ENCODE data around the gene ALOXE3. TPM values are rescaled to one million over a fixed set of nuclear protein-coding genes. Genes with fewer than 3 reads are reported as not detected.
A peak's percentile ranks its signal among the peaks of the same experiment; 100 is the strongest.
"Not testable (repeated sequence)": the region's sequence is repeated elsewhere in the genome, so short reads cannot be mapped to it uniquely, and the experiment has no call there.

Gene ALOXE3
- total RNA-seq, 1 donor from 2014 or later: not detected

GRCh38 chr17:8062807-8063483 is 55.4 kb downstream of the ALOXE3 start:
- peaks cover 13% of the 10 kb centered on the region for H3K4me1 Mint-ChIP-seq (ENCODE audit: low read depth)
- peaks cover 66% of the 10 kb centered on the region for H3K27me3 Mint-ChIP-seq (ENCODE audit: insufficient read depth)
- no peak for DNase-seq (ENCODE audit: low spot score)
- no peak overlapping the region for H3K4me3 Mint-ChIP-seq
- H3K9me3 Mint-ChIP-seq: no peaks in the 10 kb centered on the region
- no peaks in the 10 kb centered on the region for H3K36me3 Mint-ChIP-seq (ENCODE audit: low read depth)
- no peak overlapping the region for H3K27ac Mint-ChIP-seq
- intact Hi-C loops (cut with micrococcal nuclease): no loop called here

GRCh38 chr17:8062435-8062806 is 55.9 kb downstream of the ALOXE3 start:
- no peaks in the 10 kb centered on the region for H3K9me3 Mint-ChIP-seq
- no peak overlapping the region for H3K4me3 Mint-ChIP-seq
- no peak for DNase-seq (ENCODE audit: low spot score)
- intact Hi-C loops (cut with micrococcal nuclease): no loop called here
- H3K36me3 Mint-ChIP-seq (ENCODE audit: low read depth): no peaks in the 10 kb centered on the region
- peaks cover 13% of the 10 kb centered on the region for H3K4me1 Mint-ChIP-seq (ENCODE audit: low read depth)
- H3K27ac Mint-ChIP-seq: no peak overlapping the region
- peaks cover 70% of the 10 kb centered on the region for H3K27me3 Mint-ChIP-seq (ENCODE audit: insufficient read depth)

GRCh38 chr17:8061851-8062250 is 56.5 kb downstream of the ALOXE3 start:
- peaks cover 74% of the 10 kb centered on the region for H3K27me3 Mint-ChIP-seq (ENCODE audit: insufficient read depth)
- H3K27ac Mint-ChIP-seq; H3K9me3 Mint-ChIP-seq; H3K36me3 Mint-ChIP-seq (ENCODE audit: low read depth); DNase-seq (ENCODE audit: low spot score); intact Hi-C loops (cut with micrococcal nuclease); H3K4me3 Mint-ChIP-seq: not testable (repeated sequence)
- peaks cover 14% of the 10 kb centered on the region for H3K4me1 Mint-ChIP-seq (ENCODE audit: low read depth)

- Mint-ChIP-seq H3K9me3 (no peaks in the 10 kb centered on the region), H3K27me3 (ENCODE audit: insufficient read depth) (peaks cover 68% of the 10 kb centered on the region), H3K36me3 (ENCODE audit: low read depth) (no peaks in the 10 kb centered on the region), H3K4me3 (no peak overlapping the region), H3K27ac (no peak overlapping the region), H3K4me1 (ENCODE audit: low read depth) (peaks cover 27% of the 10 kb centered on the region)
- peak; percentile 50 for DNase-seq (ENCODE audit: low spot score)
- intact Hi-C loops (cut with micrococcal nuclease): loop anchor here (1.0 kb wide), 3 partner anchors 13 to 58 kb away; partner anchors contain the start of gene ALOXE3
Observed at GRCh38 chr17:8060274-8060673, 58.0 kb downstream of the ALOXE3 start.

GRCh38 chr17:8059131-8059530 is 59.2 kb downstream of the ALOXE3 start:
- intact Hi-C loops (cut with micrococcal nuclease): loop anchor here (5.0 kb wide), 4 partner anchors 202 to 878 kb away; partner anchors contain the start of genes CYB5D1, NAA38 and TMEM88
- Mint-ChIP-seq H3K36me3 (ENCODE audit: low read depth) (no peaks in the 10 kb centered on the region), H3K4me1 (ENCODE audit: low read depth) (peaks cover 27% of the 10 kb centered on the region), H3K27me3 (ENCODE audit: insufficient read depth) (peaks cover 60% of the 10 kb centered on the region), H3K4me3 (no peak overlapping the region), H3K27ac (no peak overlapping the region), H3K9me3 (no peaks in the 10 kb centered on the region)
- no peak for DNase-seq (ENCODE audit: low spot score)

- no peaks in the 10 kb centered on the region for H3K36me3 Mint-ChIP-seq (ENCODE audit: low read depth)
- peaks cover 50% of the 10 kb centered on the region for H3K27me3 Mint-ChIP-seq (ENCODE audit: insufficient read depth)
- no peaks in the 10 kb centered on the region for H3K9me3 Mint-ChIP-seq
- peak; percentile 26 for DNase-seq (ENCODE audit: low spot score)
- H3K4me3 Mint-ChIP-seq: no peak overlapping the region
- peaks cover 27% of the 10 kb centered on the region for H3K4me1 Mint-ChIP-seq (ENCODE audit: low read depth)
- H3K27ac Mint-ChIP-seq: no peak overlapping the region
- intact Hi-C loops (cut with micrococcal nuclease): loop anchor here (1.0 to 5.0 kb wide), 10 partner anchors 15 to 880 kb away; partner anchors contain the start of genes CYB5D1, NAA38 and TMEM88
Observed at GRCh38 chr17:8057691-8058114, 60.6 kb downstream of the ALOXE3 start.

- Mint-ChIP-seq H3K27ac (no peak overlapping the region), H3K36me3 (ENCODE audit: low read depth) (no peaks in the 10 kb centered on the region), H3K4me3 (no peak overlapping the region), H3K9me3 (no peaks in the 10 kb centered on the region), H3K27me3 (ENCODE audit: insufficient read depth) (peaks cover 44% of the 10 kb centered on the region), H3K4me1 (ENCODE audit: low read depth) (peaks cover 27% of the 10 kb centered on the region)
- intact Hi-C loops (cut with micrococcal nuclease): loop anchor here (1.0 to 5.0 kb wide), 10 partner anchors 16 to 880 kb away; partner anchors contain the start of genes CYB5D1, NAA38 and TMEM88
- DNase-seq (ENCODE audit: low spot score): no peak
Observed at GRCh38 chr17:8056976-8057625, 61.2 kb downstream of the ALOXE3 start.

GRCh38 chr17:8056232-8056975 is 61.9 kb downstream of the ALOXE3 start:
- DNase-seq (ENCODE audit: low spot score): peak; percentile 31
- peaks cover 39% of the 10 kb centered on the region for H3K27me3 Mint-ChIP-seq (ENCODE audit: insufficient read depth)
- H3K4me1 Mint-ChIP-seq (ENCODE audit: low read depth): peaks cover 27% of the 10 kb centered on the region
- H3K36me3 Mint-ChIP-seq (ENCODE audit: low read depth): no peaks in the 10 kb centered on the region
- H3K4me3 Mint-ChIP-seq: no peak overlapping the region
- H3K9me3 Mint-ChIP-seq: no peaks in the 10 kb centered on the region
- intact Hi-C loops (cut with micrococcal nuclease): loop anchor here (2.0 to 5.0 kb wide), 5 partner anchors 16 to 881 kb away; partner anchors contain the start of genes CYB5D1, NAA38 and TMEM88
- H3K27ac Mint-ChIP-seq: peak overlapping the region; percentile 15

- H3K36me3 Mint-ChIP-seq (ENCODE audit: low read depth): no peaks in the 10 kb centered on the region
- H3K4me3 Mint-ChIP-seq: no peak overlapping the region
- H3K27ac Mint-ChIP-seq: no peak overlapping the region
- peaks cover 37% of the 10 kb centered on the region for H3K27me3 Mint-ChIP-seq (ENCODE audit: insufficient read depth)
- no peaks in the 10 kb centered on the region for H3K9me3 Mint-ChIP-seq
- peaks cover 27% of the 10 kb centered on the region for H3K4me1 Mint-ChIP-seq (ENCODE audit: low read depth)
- intact Hi-C loops (cut with micrococcal nuclease): loop anchor here (2.0 to 5.0 kb wide), 5 partner anchors 17 to 881 kb away; partner anchors contain the start of genes CYB5D1, NAA38 and TMEM88
- no peak for DNase-seq (ENCODE audit: low spot score)
Observed at GRCh38 chr17:8055851-8056231, 62.5 kb downstream of the ALOXE3 start.

GRCh38 chr17:8053600-8053999 is 64.7 kb downstream of the ALOXE3 start:
- H3K4me1 Mint-ChIP-seq (ENCODE audit: low read depth): peaks cover 14% of the 10 kb centered on the region
- H3K4me3 Mint-ChIP-seq: no peak overlapping the region
- H3K9me3 Mint-ChIP-seq: no peaks in the 10 kb centered on the region
- H3K27ac Mint-ChIP-seq: no peak overlapping the region
- intact Hi-C loops (cut with micrococcal nuclease): no loop called here
- H3K36me3 Mint-ChIP-seq (ENCODE audit: low read depth): no peaks in the 10 kb centered on the region
- peaks cover 20% of the 10 kb centered on the region for H3K27me3 Mint-ChIP-seq (ENCODE audit: insufficient read depth)
- DNase-seq (ENCODE audit: low spot score): no peak

GRCh38 chr17:8052256-8053252 is 65.8 kb downstream of the ALOXE3 start:
- no peak overlapping the region for H3K4me3 Mint-ChIP-seq
- intact Hi-C loops (cut with micrococcal nuclease): no loop called here
- H3K27ac Mint-ChIP-seq: no peak overlapping the region

GRCh38 chr17:8051831-8052230 is 66.5 kb downstream of the ALOXE3 start:
- Mint-ChIP-seq H3K4me1 (ENCODE audit: low read depth) (peaks cover 13% of the 10 kb centered on the region), H3K9me3 (no peaks in the 10 kb centered on the region), H3K36me3 (ENCODE audit: low read depth) (no peaks in the 10 kb centered on the region), H3K27me3 (ENCODE audit: insufficient read depth) (peaks cover 7% of the 10 kb centered on the region), H3K27ac (no peak overlapping the region), H3K4me3 (no peak overlapping the region)
- no peak for DNase-seq (ENCODE audit: low spot score)
- intact Hi-C loops (cut with micrococcal nuclease): no loop called here

More at GRCh38 chr17:8052256-8053252, 65.8 kb downstream of the ALOXE3 start:
- no peak for DNase-seq (ENCODE audit: low spot score)
- Mint-ChIP-seq H3K4me1 (ENCODE audit: low read depth) (peaks cover 13% of the 10 kb centered on the region), H3K9me3 (no peaks in the 10 kb centered on the region), H3K36me3 (ENCODE audit: low read depth) (no peaks in the 10 kb centered on the region), H3K27me3 (ENCODE audit: insufficient read depth) (peaks cover 13% of the 10 kb centered on the region)

All from activated T-helper 1 cell treated with anti-CD3 and anti-CD28 coated beads, Interleukin-12 subunit alpha, Interleukin-12 subunit beta, Interleukin-2, Interleukin-4 antibody, amounts not matched to agents 30 ng/mL and 10 ng/mL and 1 ng/mL, durations not matched to agents 14 hours and 24 hours and 36 hours (primary cell).